Vagina (tissue), 2 donors: ENCODE data around the gene ABTB1. TPM values are rescaled to one million over a fixed set of nuclear protein-coding genes. Genes with fewer than 3 reads are reported as not detected.

Experiments used
- DNase-seq, 2 donors: peaks; one replicate each; pipeline ENCODE4 v3.0.0-alpha.2; 2017; ENCODE audit errors: extremely low spot score in 2 of 2
- H3K27ac ChIP-seq: fragments of 200-600 bp; sonication (generic); one replicate; pipeline ENCODE4 v1.5.1; 2019
- H3K27me3 ChIP-seq: fragments of 200-600 bp; sonication (generic); one replicate; pipeline ENCODE4 v1.5.1; 2019
- H3K36me3 ChIP-seq, 2 donors: fragments of 200-600 bp; sonication (generic); one replicate each; pipeline ENCODE4 v1.5.1; 2017 to 2019
- H3K4me1 ChIP-seq: fragments of 200-600 bp; sonication (generic); one replicate; pipeline ENCODE4 v1.5.1; 2019
- H3K4me3 ChIP-seq, 2 donors: fragments of 200-600 bp; sonication (generic); 1 replicate in 1 of 2; 2 replicates in 1 of 2; pipeline ENCODE4 v1.5.1; 2016 to 2019
- H3K9me3 ChIP-seq: fragments of 200-600 bp; sonication (generic); one replicate; pipeline ENCODE4 v1.5.1; 2019
- POLR2A ChIP-seq, 2 donors: fragments of 450-650 bp; IDR thresholded peaks; one replicate each; pipeline ENCODE4 v1.6.1; 2017; ENCODE audit warnings: antibody characterized with exemption in 2 of 2, mild to moderate bottlenecking in 2 of 2, moderate library complexity in 2 of 2
- POLR2AphosphoS5 ChIP-seq, 2 donors: sonication (generic); formaldehyde crosslinking; IDR thresholded peaks; one replicate each; pipeline ENCODE4 v1.9.0; 2017; ENCODE audit warnings: antibody characterized with exemption in 2 of 2, mild to moderate bottlenecking in 2 of 2, low read depth in 1 of 2; ENCODE audit not compliant: insufficient read depth in 1 of 2
- intact Hi-C: fragments of 100-400 bp; cut with DNase I; formaldehyde crosslinking; loops from one replicate; pipeline ENCODE4 v1.15.1; 2023
- total RNA-seq: library from RNA; depleted of rRNA; stranded (reverse); fragments of >200 nt; gene quantifications from one replicate; pipeline ENCODE4 v1.2.3, GENCODE V29; 2016
- TF ChIP-seq, protein P1 (sequence below), 3 experiments: fragments of 450-650 bp in 2 of 3; fragments of 200-600 bp in 1 of 3; sonication (generic) in 1 of 3; IDR thresholded peaks; one replicate each; pipeline ENCODE4 v1.5.1; 2017 to 2019; ENCODE audit warnings: antibody characterized with exemption in 3 of 3, mild to moderate bottlenecking in 2 of 3, moderate library complexity in 2 of 3

The ABTB1 gene
- total RNA-seq, 1 donor from 2014 or later = 59.7 TPM

DNA sequence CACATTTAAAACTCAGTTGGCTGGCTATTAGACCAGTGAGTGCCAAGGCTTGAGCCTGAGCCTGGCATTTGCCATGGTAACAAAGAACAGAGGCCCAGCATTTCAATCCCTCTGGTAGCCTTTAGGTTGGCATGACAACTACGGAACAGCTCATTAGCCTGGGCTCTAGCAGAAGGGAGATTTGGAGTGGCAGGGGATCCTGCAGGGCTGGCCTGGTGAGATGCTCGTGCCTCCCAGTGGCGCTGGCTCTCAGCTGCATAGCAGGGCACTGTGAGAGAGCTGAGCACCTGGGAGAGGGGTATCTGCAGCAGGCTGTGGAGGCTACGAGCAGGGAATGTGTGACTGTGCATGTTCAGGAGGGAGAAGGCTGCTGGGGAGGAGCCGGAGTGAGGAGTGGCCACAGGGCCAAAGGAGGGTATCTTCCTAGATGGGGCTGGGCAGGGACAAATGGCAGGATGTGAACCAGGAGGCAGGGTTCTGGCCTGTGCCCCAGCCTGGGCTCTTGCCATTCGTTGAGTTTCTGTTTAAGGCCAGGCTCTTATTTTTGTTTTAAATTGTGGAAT lies 5.6 kb upstream of the ABTB1 start:
- intact Hi-C loops = no loop called here

DNA sequence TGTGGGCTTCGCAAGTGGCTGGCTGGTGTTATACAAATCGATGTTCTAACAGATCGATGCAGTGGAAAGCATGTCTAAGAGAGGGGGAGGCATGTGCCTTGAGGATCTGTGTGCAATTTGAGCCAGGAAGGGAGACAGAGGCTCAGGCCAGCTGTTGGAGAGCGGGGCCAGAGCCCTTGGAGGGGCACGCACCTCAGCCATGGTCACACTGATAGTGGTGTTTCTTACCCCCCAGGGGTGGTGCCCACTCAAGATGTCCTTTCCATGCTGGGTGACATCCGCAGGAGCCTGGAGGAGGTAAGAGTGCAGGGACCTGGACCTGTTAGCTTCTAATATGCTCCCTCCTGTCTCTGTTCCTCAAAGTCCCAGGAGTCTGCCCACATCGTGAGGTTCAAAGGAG lies 3.8 kb upstream of the ABTB1 start:
- no peak for TF ChIP-seq POLR2A (IDR thresholded peaks at IDR 0.05)
- TF ChIP-seq, protein P1, sequence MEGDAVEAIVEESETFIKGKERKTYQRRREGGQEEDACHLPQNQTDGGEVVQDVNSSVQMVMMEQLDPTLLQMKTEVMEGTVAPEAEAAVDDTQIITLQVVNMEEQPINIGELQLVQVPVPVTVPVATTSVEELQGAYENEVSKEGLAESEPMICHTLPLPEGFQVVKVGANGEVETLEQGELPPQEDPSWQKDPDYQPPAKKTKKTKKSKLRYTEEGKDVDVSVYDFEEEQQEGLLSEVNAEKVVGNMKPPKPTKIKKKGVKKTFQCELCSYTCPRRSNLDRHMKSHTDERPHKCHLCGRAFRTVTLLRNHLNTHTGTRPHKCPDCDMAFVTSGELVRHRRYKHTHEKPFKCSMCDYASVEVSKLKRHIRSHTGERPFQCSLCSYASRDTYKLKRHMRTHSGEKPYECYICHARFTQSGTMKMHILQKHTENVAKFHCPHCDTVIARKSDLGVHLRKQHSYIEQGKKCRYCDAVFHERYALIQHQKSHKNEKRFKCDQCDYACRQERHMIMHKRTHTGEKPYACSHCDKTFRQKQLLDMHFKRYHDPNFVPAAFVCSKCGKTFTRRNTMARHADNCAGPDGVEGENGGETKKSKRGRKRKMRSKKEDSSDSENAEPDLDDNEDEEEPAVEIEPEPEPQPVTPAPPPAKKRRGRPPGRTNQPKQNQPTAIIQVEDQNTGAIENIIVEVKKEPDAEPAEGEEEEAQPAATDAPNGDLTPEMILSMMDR (IDR thresholded peaks at IDR 0.05) = no peak
- TF ChIP-seq POLR2AphosphoS5 (IDR thresholded peaks at IDR 0.05; ENCODE audit: insufficient read depth in 1 of 2, low read depth in 1 of 2) = no peak
- H3K9me3 ChIP-seq = no peaks in the 10 kb centered on the region
- no peaks in the 10 kb centered on the region for H3K27me3 ChIP-seq
- DNase-seq = no peak
- H3K4me3 ChIP-seq = no peak overlapping the region
- intact Hi-C loops = no loop called here
- peaks cover 20% of the 10 kb centered on the region for H3K4me1 ChIP-seq
- no peak overlapping the region for H3K27ac ChIP-seq
- H3K36me3 ChIP-seq = no peaks in the 10 kb centered on the region

More for the DNA sequence above, 5.6 kb upstream of the ABTB1 start:
- H3K27ac ChIP-seq = no peak overlapping the region
- peaks cover 11% of the 10 kb centered on the region for H3K4me1 ChIP-seq
- no peaks in the 10 kb centered on the region for H3K36me3 ChIP-seq
- TF ChIP-seq, protein P1 (IDR thresholded peaks at IDR 0.05) = no peak
- TF ChIP-seq POLR2AphosphoS5 (IDR thresholded peaks at IDR 0.05; ENCODE audit: insufficient read depth in 1 of 2, low read depth in 1 of 2) = no peak
- TF ChIP-seq POLR2A (IDR thresholded peaks at IDR 0.05) = no peak
- no peaks in the 10 kb centered on the region for H3K9me3 ChIP-seq
- H3K4me3 ChIP-seq = no peak overlapping the region
- peak in 1 of 2 donors; percentile 74 for DNase-seq
- no peaks in the 10 kb centered on the region for H3K27me3 ChIP-seq

DNA sequence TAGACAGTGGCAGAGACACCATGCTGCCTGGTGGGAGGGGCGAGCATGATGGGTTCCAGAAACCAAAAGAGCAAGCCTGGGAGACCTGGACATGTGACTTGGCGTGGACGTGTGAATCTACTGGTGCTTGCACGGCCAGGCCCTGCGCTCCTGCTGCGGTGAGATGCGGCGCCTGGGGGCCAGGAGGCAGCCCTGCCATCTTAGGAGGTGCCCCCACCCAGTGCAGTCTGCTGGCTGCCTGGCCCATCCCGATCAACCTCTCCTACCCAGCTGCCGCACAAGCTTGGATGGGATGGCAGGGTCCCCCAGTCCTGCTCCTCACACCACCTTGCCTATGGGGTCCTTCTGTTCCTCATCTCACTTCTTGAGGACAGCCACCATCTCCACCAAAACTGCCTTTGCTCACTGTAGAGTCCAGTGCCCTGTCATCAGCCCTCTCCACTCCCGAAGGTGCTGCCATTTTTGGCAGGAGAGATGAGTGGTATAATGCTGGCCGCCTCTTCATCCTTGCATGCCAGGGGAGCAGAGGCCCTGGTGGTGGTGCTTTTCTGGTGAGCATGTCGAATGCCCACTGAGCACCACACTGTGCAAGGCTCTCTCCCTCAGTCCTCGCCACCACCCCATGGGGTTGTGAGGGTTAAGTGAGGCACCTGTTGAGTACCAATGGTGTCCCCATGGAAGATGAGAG lies 3.1 kb upstream of the ABTB1 start:
- Histone ChIP-seq H3K4me3 (no peak overlapping the region), H3K27ac (no peak overlapping the region)
- no peak for DNase-seq

DNA sequence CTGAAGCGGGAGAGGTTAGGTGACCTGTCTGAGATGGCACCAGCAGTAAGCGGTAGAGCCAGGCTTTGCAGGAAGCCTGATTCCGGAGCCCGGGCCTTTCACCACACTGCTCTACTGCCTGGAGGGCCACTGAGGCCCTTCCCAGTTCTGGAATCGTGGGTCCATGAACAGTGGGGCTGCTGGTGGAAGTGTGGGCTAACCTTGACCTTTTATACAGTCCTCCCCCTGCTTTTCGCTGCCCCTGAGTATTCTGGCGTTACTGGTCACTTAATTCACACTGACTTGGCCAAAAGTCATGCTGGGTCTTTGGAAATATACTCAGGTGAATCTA lies 2.6 kb upstream of the ABTB1 start:
- DNase-seq = no peak
- Histone ChIP-seq H3K9me3 (no peaks in the 10 kb centered on the region), H3K36me3 (no peaks in the 10 kb centered on the region), H3K27ac (no peak overlapping the region), H3K27me3 (no peaks in the 10 kb centered on the region), H3K4me1 (peaks cover 31% of the 10 kb centered on the region), H3K4me3 (no peak overlapping the region)
- TF ChIP-seq, protein P1 (IDR thresholded peaks at IDR 0.05) = no peak
- no peak for TF ChIP-seq POLR2A (IDR thresholded peaks at IDR 0.05)
- intact Hi-C loops = no loop called here

More for the DNA sequence above, 3.1 kb upstream of the ABTB1 start:
- Histone ChIP-seq H3K27me3 (no peaks in the 10 kb centered on the region), H3K9me3 (no peaks in the 10 kb centered on the region), H3K4me1 (peaks cover 28% of the 10 kb centered on the region), H3K36me3 (no peaks in the 10 kb centered on the region)
- intact Hi-C loops = no loop called here
- TF ChIP-seq, protein P1 (IDR thresholded peaks at IDR 0.05) = no peak
- TF ChIP-seq POLR2AphosphoS5 (IDR thresholded peaks at IDR 0.05; ENCODE audit: insufficient read depth in 1 of 2, low read depth in 1 of 2) (no peak), POLR2A (IDR thresholded peaks at IDR 0.05) (no peak)

DNA sequence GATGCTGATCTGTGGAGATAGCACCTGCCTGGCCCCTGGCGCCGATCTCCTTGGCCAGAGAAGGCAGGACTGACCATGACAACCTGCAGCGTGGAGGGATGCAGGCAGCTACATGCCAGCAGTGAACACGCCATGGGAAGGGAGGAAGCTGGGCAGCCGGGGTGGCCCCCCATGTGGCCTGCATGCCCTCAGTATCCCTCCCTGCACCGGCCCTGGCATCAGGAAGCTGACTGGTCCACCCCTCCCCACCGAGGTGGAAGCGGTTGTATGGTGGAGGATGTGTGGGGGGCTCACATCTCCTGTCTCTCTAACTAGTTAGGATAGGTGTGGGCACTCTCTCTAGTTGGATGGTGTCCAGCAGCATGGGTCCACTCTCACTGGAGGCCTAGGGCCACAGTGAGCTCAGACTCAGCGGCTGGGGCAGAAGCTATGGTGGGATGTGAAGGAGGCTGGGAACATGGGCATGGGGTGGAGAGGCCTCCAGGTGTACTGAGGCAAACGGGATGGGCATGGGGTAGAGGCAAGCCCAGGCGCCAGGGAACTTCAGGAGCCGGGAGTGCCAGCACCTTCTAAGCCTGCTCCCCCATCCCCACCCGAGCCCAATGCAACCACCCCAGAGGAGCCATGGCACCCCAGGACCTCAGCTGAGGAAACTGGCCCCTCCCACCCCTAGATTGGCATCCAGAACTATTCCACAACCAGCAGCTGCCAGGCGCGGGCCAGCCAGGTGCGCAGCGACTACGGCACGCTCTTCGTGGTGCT lies 1.8 kb upstream of the ABTB1 start:
- H3K4me3 ChIP-seq = no peak overlapping the region
- intact Hi-C loops = no loop called here
- no peaks in the 10 kb centered on the region for H3K36me3 ChIP-seq
- H3K27me3 ChIP-seq = no peaks in the 10 kb centered on the region
- TF ChIP-seq POLR2A (IDR thresholded peaks at IDR 0.05) = no peak
- TF ChIP-seq, protein P1 (IDR thresholded peaks at IDR 0.05) = no peak
- TF ChIP-seq POLR2AphosphoS5 (IDR thresholded peaks at IDR 0.05; ENCODE audit: insufficient read depth in 1 of 2, low read depth in 1 of 2) = no peak
- H3K9me3 ChIP-seq = no peaks in the 10 kb centered on the region
- no peak overlapping the region for H3K27ac ChIP-seq
- DNase-seq = no peak
- H3K4me1 ChIP-seq = peaks cover 38% of the 10 kb centered on the region
